Stimulated activated CD8-positive, alpha-beta memory T cell treated with anti-CD3 and anti-CD28 coated beads, Interleukin-12 subunit alpha, Interleukin-12 subunit beta, amount 100 ng/mL, for 1 hour (primary cell): Measurements from ENCODE around the gene C19orf33.

Experiments
- DNase-seq: peaks from one replicate; pipeline ENCODE4 v3.0.0-alpha.2; 2020; ENCODE audit warnings: low read depth

The C19orf33 gene

DNA sequence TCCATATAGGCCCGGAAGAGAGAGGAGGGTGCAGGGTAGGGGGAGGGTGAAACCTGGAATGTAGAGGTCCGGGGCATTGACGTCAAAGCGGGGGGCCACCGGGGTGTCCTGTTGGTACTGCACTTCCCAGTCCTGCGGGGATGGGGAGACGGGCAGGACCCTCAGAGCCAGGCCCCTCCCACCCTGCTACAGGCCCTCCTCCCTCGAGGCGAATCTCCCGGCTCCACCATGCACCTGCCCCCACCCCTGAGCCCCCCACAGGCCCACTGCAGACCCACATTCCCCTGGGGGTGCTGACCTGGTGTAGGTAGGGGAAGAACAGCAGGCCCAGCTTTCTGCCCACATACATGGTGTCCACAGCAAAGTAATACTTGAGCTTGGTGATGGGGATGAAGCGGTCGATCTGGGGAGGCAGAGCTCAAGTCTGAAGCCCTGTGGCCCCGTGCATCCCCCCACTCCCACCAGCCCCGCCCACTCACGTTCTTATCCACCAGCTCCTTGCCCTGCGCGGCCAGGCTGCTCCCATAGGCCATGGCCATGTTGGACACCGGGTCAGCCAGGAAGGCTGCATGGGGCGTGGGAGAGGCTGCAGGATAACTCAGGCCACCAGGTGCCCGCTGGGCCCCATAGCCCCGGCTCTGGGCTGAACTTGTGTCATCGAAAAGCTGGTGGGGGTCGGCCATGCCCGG lies 5.0 kb downstream of the C19orf33 start:
- DNase-seq: no peak

DNA sequence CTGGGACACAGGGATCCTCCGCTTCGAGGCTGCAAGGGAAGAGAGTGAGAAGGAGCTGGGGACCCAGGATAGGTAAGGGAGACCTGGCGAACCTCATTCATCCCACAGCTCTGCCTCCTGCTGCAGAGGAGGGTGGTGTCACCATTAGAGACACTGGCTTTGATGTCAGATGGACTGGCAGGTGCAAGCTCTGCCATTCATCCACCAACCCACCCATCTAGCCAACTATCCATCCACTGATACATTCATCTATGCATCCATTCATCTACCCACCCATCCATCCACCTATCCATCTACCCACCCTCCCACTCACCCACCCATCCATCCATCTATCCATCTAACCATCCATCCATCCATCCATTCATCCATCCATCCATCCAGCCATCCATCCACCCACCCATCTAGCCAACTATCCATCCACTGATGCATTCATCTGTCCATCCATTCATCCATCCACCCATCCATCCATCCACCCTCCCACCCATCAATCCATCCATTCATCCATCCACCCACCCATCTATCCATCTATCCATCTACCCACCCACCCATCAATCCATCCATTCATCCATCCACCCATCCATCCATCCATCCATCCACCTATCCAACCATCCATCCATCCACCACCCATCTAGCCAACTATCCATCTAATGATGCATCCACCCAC lies 5.7 kb downstream of the C19orf33 start:
- DNase-seq: no peak

DNA sequence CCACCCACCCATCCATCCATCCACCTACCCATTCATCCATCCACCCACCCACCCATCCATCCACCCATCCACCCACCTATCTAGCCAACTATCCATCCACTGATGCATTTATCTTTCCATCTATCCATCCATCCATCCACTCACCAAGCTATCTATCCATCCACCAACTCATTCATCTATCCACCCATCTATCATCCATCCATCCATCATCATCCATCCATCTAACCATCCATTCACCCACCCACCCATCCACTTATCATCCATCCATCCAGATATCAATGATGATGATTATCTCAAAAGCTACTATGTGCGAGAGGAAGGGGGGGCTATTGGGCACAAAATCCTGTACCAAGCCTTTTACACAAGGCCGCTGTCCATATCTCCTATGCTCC lies 6.2 kb downstream of the C19orf33 start:
- DNase-seq: no peak

DNA sequence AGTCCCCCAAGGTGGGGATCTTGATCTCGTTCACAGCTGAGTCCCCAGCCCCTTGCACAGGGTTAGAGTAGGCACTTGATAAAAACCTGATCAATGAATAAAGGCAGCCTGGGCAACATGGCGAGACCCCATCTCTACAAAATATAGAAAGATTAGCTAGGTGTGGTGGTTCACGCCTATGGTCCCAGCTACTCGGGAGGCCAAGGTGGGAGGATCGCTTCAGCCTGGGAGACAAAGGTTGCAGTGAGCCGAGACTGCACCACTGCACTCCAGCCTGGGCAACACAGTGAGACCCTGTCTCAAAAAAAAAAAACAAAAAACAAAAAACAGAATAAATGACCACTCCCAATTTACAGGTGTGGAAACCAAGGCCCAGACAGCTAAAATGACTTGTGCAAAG lies 6.9 kb downstream of the C19orf33 start:
- DNase-seq: no peak

DNA sequence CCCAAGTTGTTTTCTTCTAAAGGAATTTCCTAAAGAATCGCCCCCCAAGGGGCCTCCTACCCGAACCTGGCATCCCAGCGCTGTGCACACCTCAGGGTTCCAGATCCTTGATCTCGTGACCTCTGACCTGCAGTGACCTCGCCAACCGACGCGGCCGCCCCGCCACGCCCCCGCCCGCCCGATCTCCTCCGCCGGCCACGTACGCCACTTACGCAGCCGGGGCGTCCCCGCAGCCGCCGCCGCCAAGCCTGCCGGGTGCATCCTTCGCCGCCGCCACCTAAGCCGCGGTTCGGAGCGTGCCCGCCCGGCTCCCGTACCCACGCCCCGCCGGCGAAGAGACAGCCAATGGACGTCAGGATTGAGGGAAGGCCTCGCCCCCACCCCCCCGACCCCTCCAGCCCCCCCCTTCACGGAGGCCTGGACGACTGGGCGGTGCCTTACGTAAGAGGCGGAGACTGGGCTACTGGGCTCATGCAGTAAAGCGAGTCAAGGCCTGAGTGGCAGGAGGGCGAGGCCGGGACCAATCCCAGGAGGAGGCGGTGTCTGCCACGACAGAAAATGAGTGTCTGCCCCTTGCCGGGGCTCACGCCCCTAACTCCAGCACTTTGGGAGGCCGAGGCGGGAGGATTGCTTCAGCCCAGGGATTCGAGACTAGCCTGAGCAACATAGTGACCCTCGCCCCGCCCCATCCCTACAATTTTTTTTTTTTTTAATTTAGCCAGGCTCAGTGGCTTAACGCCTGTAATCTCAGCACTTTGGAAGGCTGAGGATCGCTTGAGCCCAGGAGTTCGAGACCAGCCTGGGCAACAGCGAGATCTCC lies 11.8 kb downstream of the C19orf33 start, which contains the start of gene YIF1B:
Gene YIF1B (minus strand): TSS at position 291 of the 820 bp plus-strand sequence. CDS start 30 bp downstream, at position 261.
- DNase-seq: peak; percentile 88

DNA sequence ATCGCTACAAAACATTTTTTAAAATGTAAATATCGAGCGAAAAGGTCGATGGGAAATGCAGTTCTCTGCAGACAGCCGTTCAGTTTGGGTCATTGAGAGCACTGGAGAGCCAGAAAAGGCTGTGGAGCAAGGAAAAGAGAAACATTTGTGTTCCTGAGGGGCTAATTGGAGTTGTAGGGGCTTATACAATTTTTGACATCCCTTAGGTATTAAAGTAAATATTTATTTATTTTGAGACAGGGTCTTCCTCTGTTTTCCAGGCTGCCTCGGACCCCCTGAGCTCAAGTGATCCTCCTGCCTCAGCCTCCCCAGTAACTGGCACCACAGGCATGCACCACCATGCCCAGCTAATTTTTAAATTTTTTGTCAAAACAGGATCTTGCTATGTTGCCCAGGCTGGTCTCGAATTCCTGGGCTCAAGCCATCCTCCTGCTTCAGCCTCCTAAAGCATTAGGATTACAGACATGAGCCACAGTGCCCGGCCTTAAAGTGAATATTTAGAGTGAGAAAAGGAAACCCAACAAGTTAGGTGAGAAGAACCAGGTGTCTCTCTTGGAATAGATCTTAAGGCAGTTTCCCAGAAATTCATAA lies 12.5 kb downstream of the C19orf33 start:
- no peak for DNase-seq

DNA sequence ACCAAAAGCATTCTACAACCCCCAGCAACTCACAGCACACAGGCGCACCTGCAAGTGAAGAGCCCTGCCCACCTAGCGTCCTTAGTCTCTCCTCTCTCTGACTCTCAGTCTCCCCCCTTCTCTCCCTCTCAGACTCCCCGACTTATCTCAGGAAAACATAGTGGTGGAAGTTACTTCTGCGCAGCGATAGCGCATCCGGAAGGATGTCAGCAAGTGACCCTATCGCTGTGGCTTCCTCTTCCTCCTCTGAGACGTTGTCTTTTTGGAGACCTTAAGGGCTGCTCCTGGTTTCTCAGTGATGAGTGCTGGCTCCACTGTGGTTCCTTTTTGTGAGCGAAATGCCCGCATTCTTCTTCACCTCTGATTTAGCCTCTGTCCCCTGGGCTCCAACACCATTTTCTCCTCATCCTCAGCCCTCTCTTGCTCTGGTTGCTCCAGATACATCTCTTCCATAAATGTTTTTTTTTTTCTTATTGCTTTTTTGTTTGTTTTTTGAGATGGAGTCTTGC lies 13.1 kb downstream of the C19orf33 start:
- no peak for DNase-seq

DNA sequence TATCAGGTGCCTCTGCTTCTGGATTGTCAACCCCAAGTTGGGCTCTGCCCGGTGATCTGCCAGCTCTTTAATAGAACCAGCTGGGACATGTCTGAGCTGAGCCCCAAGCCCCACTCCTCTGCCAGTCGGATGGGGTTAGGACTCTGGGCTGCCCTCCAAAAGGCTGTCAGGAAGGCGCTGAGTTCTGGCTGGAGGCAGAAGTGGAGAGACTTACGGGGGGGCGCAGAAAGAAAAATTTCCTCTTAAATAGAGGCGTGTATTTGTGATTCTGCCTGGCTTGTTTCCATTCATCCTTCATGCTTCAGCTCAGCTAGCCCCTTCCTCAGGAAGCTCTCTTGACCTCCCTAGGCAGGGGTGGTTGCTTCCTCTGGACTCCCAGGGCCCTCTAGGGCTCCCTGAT lies 14.6 kb downstream of the C19orf33 start:
- no peak for DNase-seq

DNA sequence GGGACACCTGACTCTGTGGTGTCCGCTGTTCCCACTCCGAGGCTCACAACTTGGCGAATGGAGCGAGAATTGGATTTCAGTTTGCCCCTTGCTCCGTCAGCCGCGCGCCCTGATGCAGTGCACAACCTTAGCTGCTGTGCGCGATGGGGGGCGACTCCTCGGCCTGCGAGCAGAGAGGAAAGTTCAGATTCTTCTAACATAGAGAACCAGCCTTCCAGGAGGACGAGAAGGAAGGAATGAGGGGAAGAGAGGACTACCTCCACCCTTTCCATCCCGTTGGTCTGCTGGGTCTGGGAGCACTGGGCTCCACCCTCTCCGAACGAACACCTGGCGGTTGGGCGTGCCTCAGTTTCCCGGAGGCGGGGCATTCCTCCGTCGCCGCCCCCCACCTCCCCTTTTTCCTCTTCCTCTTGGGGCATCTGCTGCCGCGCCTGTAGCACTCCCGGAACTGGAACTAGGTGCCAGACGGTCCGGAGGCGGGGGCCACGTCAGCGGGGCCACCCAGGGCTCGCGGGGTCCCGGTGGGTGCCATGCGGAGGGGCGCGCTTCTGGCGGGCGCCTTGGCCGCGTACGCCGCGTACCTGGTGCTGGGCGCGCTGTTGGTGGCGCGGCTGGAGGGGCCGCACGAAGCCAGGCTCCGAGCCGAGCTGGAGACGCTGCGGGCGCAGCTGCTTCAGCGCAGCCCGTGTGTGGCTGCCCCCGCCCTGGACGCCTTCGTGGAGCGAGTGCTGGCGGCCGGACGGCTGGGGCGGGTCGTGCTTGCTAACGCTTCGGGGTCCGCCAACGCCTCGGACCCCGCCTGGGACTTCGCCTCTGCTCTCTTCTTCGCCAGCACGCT lies 15.6 kb downstream of the C19orf33 start, which contains the start of gene KCNK6:
Gene KCNK6 (plus strand): TSS at position 425 of the 838 bp plus-strand sequence. CDS start 106 bp downstream, at position 531.
- DNase-seq: peak; percentile 11

DNA sequence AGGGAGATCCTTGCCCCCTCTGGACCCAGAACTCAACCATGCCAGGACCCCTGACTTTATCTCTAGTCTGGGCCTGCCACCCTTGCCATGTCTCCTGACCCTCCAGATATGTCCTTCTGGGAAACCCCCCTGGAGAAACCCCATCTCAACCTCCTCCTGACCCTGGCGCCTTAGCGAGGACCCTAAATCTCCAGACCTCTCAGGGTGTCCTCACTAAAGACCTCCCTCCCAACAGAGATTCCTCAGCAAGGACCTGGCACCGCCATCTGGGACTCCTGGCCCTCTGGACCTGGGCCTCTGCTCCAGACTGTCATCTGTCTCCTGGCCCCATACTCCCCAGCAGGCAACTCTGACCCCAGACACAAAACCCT lies 16.9 kb downstream of the C19orf33 start:
- no peak for DNase-seq

DNA sequence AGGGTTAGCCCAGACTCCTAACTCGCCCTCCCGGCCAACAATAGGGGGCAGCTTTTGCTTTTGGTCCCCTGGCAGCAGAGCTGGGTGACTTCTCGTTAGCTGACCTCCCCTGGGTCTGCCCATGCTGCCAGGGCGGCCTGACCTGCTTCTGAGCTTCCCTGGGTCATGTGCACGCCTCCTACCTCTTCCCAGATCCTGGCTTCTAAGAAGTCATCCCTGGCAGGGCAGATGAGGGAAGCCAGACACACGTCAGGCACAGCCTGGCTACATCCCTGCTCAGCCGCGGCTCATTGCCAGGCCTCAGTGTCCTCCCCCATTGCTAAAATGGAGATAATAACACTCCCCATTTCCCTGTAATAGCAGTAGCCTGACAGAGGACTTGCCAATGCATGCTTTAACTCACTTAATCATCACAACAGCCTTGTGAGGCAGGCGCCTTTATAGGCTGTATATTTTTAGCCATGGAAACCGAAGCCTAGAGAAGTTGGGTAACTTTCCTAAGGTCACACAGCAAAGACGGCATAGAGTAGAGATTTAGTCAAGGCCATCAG lies 17.7 kb downstream of the C19orf33 start:
- DNase-seq: no peak

DNA sequence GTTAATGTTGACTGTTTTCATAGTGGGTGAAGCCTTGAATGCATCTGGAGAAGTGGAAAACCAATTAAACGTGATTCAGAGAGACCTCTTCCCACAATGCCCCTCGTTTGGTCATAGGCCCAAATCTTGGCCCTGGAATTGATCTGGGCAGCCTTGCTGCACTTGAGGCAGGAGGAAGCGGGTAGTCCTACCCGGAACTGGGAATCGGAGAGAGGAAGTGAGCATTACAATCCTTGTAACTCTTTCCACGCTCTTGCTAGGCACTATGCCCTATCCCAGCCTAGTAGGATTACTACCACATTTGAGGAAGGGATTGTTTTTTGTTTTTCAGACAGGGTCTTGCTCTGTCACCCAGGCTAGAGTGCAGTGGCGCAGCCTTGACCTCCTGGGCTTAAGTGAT lies 19.2 kb downstream of the C19orf33 start:
- no peak for DNase-seq

DNA sequence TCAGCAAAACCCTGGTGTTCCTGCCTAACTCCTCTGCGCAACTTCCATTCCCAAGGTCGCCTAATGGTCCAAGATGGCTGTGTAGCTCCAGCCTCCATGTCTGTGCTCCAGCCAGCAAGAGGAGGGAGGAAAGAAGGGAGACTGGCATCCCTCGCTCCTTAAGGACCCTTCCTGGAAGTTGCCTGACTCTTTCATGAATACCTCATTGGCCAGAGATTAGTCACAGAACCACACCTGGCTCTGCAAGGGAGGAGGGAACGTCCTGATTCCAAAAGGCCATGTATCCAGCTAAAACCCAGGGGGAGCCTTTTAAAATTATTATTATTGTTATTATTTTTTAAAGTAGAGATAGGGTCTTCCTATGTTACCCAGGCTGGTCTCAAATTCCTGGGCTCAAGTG lies 20.4 kb downstream of the C19orf33 start:
- DNase-seq: no peak

DNA sequence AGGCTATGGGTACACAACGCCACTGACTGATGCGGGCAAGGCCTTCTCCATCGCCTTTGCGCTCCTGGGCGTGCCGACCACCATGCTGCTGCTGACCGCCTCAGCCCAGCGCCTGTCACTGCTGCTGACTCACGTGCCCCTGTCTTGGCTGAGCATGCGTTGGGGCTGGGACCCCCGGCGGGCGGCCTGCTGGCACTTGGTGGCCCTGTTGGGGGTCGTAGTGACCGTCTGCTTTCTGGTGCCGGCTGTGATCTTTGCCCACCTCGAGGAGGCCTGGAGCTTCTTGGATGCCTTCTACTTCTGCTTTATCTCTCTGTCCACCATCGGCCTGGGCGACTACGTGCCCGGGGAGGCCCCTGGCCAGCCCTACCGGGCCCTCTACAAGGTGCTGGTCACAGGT lies 22.5 kb downstream of the C19orf33 start:
- DNase-seq: no peak

DNA sequence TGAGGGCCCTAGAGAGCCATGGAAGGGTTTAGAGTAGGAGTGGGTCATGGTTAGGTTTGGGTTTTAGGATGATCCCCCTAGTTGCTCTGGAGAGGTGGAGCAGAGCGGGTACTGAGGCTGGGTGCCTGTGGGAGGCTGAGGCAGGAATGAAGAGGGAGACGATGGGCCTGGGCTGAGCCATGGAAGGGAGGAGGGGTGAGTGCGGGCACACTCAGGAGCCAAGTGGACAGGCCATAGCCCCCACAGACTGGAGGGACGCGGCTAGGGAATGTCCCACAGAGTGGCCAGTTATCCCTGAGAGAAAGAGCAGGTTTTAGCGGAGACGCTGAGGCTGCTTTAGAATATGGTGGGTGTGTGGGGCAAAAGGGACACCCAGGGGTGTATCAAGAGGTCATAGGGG lies 25.6 kb downstream of the C19orf33 start:
- no peak for DNase-seq

DNA sequence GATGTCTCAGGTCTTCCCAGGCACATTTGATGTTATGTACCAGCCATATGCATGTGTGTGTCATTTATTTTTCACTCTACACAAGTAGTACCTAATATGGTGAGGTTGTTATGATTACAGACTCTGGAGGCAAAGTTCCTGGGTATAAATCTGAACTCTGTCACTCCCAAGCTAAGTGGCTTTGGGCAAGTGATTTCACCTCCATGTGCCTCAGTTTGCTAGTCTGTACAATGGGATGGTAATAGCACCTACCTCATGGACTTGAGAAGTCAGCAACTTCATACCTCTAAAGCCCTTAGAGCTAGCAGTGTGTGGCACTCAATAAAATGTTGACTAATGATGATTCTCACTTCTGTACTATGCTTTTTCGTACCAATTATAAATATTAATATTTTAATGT lies 27.7 kb downstream of the C19orf33 start:
- DNase-seq: no peak

DNA sequence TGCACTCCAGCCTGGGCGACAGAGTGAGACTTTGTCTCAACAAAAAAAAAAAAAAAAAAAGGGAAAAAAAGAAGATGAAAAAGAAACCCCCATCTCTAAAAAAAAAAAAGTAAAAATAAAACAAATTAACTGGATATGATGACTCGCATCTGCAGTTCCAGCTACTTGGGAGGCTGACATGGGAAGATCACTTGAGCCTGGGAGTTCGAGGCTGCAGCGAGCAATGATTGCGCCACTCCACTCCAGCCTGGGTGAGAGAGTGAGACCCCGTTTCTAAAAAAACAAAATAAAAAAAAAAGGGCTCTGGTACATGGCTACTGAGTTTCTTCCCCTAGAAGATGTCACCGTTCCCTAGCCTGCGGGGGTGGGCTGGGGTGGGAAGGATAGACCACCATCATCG lies 29.2 kb downstream of the C19orf33 start:
- no peak for DNase-seq

DNA sequence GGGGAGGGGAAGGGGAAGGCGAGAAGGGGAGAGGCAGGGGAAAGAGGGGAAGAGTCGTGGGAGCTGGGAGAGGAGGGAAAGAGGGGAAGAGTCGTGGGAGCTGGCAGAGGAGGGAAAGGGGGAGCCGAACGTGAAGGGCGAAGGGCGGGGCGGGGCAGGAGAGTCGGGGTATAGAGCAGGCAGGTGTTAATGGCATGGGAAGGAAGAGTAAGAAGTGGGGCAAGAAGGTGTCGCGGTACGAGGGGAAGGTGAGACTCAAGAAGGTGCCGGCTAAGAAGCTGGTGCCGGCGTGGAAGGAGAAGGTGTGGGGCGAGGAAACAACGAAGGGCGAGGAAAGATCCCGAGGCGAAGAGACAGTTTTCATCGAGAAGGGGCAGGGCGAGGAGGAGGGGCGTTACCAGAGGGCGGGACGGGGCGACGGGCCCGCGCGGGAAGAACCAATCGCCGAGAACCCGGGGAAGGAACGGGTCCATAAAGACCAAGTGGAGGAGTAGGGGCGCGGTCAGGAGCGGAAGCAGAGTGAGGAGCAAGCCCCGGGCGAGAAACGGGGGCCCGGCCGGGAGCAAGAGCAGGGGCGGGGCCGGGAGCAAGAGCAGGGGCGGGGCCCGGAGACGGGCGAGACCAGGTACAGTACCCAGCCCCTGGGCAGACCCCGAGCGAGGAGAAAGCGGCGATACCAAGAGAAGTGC lies 32.0 kb downstream of the C19orf33 start:
- peak; percentile 90 for DNase-seq

DNA sequence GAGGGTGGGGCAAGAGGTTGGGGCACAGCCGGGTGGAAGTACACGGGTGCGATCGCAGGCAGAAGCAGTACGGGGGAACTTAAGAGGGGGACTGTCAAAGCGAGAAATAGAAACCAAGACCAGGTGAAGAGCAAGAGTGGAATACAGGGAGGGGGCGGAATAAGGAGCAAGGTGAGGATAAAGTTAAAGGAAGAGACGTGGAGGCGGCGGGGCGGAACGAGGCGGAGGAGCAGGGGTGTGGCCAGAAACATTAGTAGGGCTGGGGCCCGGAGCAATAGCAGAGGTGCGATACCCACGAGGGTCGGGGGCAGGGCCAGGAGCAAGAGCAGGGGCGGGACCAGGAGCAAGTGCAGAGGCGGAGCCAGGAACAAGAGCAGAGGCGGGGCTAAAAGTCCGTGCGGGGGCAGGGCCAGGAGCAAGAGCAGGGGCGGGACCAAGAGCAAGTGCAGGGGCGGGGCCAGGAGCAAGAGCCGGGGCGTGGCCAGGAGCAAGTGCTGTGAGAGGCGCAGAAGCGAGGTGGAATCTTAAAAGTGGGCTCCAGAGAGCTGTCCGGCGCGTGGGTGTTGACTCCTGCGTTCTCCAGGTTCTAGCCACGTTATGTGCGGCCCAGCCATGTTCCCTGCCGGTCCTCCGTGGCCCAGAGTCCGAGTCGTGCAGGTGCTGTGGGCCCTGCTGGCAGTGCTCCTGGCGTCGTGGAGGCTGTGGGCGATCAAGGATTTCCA lies 32.7 kb downstream of the C19orf33 start:
- peak; percentile 92 for DNase-seq

DNA sequence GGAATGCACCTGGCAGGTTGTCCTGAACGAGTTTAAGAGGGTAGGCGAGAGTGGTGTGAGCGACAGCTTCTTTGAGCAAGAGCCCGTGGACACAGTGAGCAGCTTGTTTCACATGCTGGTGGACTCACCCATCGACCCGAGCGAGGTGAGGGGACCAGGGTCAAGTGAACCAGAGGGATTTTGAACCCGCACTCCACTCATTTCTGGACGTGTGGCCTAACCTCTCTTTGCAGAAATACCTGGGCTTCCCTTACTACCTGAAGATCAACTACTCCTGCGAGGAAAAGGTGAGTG lies 33.3 kb downstream of the C19orf33 start:
- DNase-seq: no peak
